Measurements from ENCODE around the gene MLLT1.

The MLLT1 gene

DNA sequence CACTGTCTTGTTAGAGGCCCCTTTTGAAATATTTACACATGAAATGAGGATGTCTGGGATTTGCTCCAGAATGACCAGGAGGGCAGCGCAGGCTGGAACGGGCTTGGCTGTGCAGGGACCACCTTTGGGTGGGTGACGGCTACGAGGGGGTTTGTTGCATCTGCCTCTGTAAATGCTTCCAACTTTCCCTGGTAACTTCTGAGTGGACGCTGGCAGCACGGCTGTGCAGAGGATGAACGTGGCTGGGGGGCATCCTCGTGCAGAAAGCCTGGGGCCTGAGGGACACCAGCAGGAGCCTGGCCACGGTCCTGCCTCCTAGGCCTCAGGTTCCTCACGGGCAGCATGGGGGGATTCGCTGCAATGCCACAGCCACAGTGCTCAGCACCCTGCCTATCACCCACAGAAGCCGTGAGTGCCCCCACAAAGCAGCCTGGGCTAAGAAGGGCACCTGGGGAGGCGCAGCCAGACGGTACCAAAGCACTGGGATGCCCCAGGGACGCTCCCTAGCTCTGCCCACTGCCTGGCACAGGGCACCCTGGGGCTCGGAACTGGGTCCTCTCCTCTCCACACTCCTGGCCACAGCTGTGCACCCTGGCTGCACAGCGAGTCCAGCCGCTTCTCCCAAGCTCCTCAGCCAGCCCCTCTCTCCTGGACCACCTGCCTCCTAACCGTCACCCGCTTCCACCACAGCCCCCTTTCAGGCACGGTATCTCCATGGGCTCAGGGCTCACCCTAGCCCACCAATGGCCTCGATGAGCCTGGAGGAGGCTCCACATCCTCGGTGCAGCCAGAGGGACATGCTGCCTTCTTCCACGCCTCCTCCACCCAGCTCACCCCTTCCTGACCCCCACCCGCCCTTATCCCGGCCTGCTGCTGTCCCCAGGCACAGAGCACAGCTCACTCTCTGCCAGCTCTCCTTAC is 44.5 kb downstream of the MLLT1 start:
- TF ChIP-seq, protein P1, sequence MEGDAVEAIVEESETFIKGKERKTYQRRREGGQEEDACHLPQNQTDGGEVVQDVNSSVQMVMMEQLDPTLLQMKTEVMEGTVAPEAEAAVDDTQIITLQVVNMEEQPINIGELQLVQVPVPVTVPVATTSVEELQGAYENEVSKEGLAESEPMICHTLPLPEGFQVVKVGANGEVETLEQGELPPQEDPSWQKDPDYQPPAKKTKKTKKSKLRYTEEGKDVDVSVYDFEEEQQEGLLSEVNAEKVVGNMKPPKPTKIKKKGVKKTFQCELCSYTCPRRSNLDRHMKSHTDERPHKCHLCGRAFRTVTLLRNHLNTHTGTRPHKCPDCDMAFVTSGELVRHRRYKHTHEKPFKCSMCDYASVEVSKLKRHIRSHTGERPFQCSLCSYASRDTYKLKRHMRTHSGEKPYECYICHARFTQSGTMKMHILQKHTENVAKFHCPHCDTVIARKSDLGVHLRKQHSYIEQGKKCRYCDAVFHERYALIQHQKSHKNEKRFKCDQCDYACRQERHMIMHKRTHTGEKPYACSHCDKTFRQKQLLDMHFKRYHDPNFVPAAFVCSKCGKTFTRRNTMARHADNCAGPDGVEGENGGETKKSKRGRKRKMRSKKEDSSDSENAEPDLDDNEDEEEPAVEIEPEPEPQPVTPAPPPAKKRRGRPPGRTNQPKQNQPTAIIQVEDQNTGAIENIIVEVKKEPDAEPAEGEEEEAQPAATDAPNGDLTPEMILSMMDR (IDR thresholded peaks at IDR 0.05; ENCODE audit: insufficient read depth, missing control alignments): no peak
- FAIRE-seq (no peak), DNase-seq (ENCODE audit: insufficient read length, low spot score) (no peak)

DNA sequence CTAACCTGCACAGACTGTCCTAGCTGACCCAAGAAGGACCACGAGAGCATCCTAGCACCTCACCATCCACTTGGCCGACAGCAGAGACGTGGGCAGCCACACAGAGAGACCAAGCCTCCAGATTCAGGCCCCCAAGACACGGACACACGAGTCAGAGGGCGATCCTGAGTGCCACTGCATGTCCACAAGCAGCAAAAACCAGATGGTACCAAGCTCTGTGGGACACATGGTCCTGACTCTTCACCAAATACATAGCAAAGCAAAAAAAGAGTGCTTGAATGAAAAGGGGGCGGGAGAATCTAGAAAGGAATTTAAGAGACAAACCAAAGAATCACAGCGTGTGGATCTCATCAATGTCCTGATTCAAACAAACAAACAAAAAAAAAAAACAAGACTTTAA is 45.2 kb downstream of the MLLT1 start:
- DNase-seq (ENCODE audit: insufficient read length, low spot score): no peak
- FAIRE-seq: no peak
- TF ChIP-seq, protein P1 (IDR thresholded peaks at IDR 0.05; ENCODE audit: insufficient read depth, missing control alignments): no peak

DNA sequence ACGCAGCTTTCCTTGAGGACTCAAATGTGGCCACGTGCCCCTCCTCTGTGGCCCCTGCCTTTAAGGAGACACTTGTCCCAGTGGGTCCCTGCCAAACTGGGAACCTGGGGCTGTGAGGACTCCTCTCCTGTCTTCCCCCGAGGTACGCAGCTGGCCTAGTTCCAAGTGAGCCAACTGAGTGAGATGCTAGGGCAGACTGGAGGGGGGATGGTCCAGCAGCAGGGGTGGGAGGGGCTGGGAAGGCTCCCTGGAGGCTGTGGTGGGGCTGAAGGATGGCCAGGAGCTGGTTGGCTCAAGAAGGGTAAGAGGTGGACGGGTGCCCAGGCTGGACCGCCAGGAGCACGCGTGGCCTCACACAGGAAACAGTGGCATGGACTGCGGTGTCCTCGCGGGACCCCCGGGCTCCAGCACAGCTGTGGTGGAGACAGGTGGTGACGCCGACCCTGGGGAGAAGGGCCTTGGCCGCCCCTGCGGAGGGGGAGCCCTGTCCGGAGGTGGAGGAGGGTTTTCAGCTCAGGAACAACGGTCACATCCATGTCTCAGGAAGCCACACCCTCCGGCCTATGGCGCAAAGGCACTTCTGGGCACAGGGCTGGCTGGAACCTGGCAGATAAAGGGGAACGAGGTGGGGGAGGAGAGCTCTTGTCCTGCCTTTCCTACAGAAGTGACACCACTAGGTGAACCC is 45.8 kb downstream of the MLLT1 start:
- TF ChIP-seq, protein P1 (IDR thresholded peaks at IDR 0.05; ENCODE audit: insufficient read depth, missing control alignments): no peak
- no peak for DNase-seq (ENCODE audit: insufficient read length, low spot score)
- no peak for FAIRE-seq

DNA sequence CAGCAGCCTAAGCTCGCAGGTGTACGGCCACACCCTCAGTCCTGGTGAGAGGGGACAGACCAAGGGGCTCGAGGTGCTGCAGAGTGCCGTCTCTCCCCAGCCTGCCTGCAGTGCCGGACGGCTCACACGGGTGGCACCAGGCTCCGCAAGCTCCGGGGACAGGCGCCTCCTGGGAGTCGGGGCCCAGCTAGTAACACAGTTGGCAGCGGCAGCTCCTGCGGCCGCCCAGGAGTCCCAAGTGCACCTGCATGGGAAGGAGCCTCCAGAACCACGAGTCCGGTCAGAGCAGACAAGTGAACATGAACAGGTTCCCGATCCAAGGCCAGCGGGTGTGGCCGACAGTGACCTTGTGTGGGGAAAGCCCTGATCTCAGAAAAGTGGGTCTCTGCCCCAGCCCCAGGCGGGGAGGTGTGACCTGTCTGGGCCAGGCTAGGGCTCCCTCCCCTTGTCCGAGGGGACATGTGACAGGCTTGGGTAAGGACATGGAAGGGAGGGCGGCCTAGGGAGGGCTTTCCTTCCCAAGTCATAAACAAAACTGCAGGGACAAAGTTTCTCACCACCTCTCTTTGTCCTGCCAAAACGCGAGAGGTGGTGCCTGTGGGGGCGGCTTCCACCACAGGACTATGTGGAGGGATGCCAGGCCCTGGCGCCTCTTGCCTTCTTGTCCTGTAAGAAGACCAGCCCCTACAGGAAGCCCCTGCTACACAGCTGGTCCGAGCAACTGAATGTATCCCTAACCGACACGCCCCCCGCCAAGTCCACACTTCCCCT is 46.5 kb downstream of the MLLT1 start:
- TF ChIP-seq, protein P1 (IDR thresholded peaks at IDR 0.05; ENCODE audit: insufficient read depth, missing control alignments): no peak
- FAIRE-seq: no peak
- DNase-seq (ENCODE audit: insufficient read length, low spot score): no peak

DNA sequence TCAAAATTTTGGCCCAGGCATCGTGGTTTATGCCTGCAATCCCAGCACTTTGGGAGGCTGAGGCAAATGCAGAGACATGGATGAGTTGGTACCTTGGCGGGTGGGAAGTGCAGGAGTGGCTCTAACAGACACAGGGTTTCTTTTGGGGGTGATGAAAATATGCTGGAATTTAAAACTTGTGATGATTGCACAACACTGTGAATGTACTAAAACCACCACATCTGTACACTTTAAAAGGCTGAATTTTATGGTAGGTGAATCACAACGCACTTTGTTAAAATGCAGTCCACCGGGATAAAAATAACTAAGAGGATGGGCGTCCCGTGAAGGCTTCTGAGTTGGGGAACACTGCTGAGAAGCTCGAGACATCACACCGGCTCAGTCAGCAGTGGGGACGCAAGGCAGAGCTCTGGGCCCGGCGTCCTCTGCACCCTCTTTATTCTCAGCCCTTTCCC is 47.1 kb downstream of the MLLT1 start:
- DNase-seq (ENCODE audit: insufficient read length, low spot score) (no peak), FAIRE-seq (no peak)
- TF ChIP-seq, protein P1 (IDR thresholded peaks at IDR 0.05; ENCODE audit: insufficient read depth, missing control alignments): no peak

DNA sequence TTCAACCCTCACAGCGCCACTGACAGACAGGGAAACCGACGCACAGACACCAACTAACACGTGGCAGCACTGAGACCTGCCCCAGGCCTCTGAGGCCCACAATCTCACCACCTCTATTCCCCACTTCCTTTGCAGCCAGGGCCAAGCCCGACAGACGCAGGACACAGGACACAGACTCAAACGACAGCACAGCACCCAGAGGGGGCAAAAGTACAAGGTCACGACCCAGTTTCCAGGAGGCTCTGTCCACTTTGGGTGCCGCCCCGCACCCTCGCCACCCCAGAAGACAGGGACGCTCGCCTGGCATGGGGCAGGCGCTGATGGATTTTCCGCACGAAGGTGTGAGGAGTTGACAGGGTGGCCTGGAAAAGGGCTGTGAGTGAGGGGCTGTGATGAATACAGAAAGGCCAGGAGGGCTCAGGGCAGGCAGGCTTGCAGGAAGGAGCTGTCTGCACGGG is 48.8 kb downstream of the MLLT1 start:
- TF ChIP-seq, protein P1 (IDR thresholded peaks at IDR 0.05; ENCODE audit: insufficient read depth, missing control alignments): no peak
- FAIRE-seq (no peak), DNase-seq (ENCODE audit: insufficient read length, low spot score) (no peak)
